ENCODE results near the gene STAMBP. TPM values are rescaled to one million over a fixed set of nuclear protein-coding genes. Genes with fewer than 3 reads are reported as not detected.
A peak's percentile ranks its signal among the peaks of the same experiment; 100 is the strongest.

The STAMBP gene
- total RNA-seq, 2 experiments from 2014 or later = 79.9 to 85.3 TPM

DNA sequence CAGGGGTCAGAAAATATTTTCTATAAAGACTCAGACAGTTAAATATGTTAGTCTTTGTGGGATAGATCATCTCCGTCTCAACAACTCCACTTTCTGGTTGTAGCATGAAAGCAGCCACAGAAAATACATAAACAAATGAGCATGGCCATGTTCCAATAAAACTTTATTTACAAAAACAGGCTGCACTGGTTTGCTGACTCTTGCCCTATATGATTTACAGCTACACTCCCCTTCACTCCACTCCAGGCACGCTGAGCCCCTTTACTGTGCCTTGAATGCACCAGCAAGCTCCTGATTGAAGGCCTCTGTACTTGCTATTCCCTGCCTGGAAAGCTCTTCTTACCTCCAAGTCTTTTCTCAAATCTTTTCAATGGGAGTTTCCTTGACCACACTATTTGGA is 5.8 kb upstream of the STAMBP start:
- intact Hi-C loops (cut with micrococcal nuclease) = loop anchor here (10.0 kb wide), 2 partner anchors 512 to 572 kb away; no protein-coding TSS in a partner anchor
- POLR2A ChIA-PET = no interaction called here
- Mint-ChIP-seq H3K4me1 (ENCODE audit: low read depth) (peaks cover 35% of the 10 kb centered on the region), H3K36me3 (no peaks in the 10 kb centered on the region), H3K27me3 (peaks cover 2% of the 10 kb centered on the region), H3K27ac (no peak overlapping the region), H3K4me3 (no peak overlapping the region), H3K9me3 (no peaks in the 10 kb centered on the region)
- no peak for DNase-seq
- CTCF ChIA-PET = interaction anchor here (0.6 to 5.6 kb wide), 11 partner anchors 11 to 568 kb away, joined by 3 to 100 read pairs (median 5); partner anchors contain the start of genes BOLA3 and MOB1A

DNA sequence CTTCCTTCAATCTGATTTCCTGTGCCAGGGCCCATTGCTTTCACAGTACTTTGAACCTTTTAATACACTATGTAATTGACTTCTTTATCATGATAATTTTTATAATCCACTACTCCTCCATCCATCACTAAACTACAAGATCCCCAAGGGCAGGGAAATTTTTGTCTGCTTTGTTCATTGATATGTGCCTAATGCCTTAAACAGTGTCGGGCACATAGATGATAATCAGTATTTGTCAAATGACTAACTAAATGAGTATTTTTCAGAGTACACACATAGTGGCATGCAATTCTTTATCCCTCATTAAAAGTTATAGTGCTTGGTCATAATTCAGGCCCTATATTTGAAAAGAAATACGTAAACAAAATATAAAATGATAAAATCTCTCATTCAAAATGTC is 5.3 kb upstream of the STAMBP start:
- DNase-seq = no peak
- H3K27ac Mint-ChIP-seq = no peak overlapping the region
- no peaks in the 10 kb centered on the region for H3K36me3 Mint-ChIP-seq
- intact Hi-C loops (cut with micrococcal nuclease) = loop anchor here (10.0 kb wide), 2 partner anchors 511 to 571 kb away; no protein-coding TSS in a partner anchor
- peaks cover 2% of the 10 kb centered on the region for H3K27me3 Mint-ChIP-seq
- CTCF ChIA-PET = interaction anchor here (0.8 to 5.6 kb wide), 40 partner anchors 8 to 629 kb away, joined by 3 to 100 read pairs (median 5); partner anchors contain the start of genes BOLA3 and TPRKB
- no peak overlapping the region for H3K4me3 Mint-ChIP-seq
- H3K9me3 Mint-ChIP-seq = no peaks in the 10 kb centered on the region
- POLR2A ChIA-PET = no interaction called here
- H3K4me1 Mint-ChIP-seq (ENCODE audit: low read depth) = peaks cover 35% of the 10 kb centered on the region

DNA sequence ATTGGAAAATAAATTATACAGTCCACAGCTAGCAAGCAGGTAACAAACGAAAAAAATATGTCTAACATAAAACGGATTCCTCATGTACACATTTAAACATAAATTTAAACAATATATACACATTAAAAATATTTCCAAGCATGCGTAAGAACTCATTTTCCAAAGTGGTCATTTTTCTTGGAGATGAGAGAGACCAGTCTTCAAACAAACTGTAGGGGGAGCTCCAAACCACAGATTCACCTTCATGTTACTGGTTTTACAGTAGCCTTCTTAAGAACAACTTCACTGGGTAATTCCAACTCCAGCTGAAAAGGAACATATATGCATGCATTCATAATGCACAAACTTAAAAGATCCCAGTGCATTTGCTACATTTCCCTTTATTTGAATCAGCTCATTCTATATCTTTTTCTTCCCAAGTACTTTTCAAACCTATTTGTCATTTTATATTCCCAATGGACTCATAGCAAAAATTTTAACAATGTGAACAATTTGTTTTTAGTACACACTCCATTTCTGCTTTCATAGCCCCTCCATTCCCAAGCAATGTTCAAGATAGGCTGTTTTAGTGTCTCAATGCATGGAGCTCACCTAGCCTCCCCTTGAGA is 4.7 kb upstream of the STAMBP start:
- Mint-ChIP-seq H3K4me1 (ENCODE audit: low read depth) (peaks cover 38% of the 10 kb centered on the region), H3K9me3 (no peaks in the 10 kb centered on the region), H3K4me3 (no peak overlapping the region), H3K27ac (no peak overlapping the region), H3K36me3 (peaks cover 2% of the 10 kb centered on the region), H3K27me3 (peaks cover 2% of the 10 kb centered on the region)
- ChIA-PET CTCF (interaction anchor here (0.6 to 5.6 kb wide), 50 partner anchors 8 to 629 kb away, joined by 3 to 100 read pairs (median 4); partner anchors contain the start of genes BOLA3, MOB1A and TPRKB), POLR2A (interaction anchor here (0.6 kb wide), 1 partner anchor 155 kb away, joined by 3 read pairs; no protein-coding TSS in a partner anchor)
- intact Hi-C loops (cut with micrococcal nuclease) = loop anchor here (10.0 kb wide), 2 partner anchors 511 to 571 kb away; no protein-coding TSS in a partner anchor
- DNase-seq = no peak

DNA sequence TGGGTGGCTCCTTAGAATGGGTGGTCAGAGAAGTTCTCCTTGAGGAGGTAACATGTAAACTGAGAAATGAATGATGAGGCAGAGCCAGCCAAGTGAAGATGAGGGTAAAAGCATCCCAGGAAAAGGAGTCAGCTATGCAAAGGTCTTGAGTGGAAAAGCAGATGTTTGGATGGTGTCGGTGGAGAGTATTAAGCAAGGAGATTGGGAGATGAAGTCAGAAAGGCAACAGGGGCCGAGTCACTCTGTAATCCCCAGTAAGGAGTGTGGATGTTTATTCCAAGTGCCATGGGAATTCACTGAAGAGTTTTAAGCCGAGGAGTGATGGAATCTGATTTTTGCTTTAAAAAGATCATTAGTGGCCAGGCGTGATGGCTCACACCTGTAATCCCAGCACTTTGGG is 3.4 kb upstream of the STAMBP start:
- intact Hi-C loops (cut with micrococcal nuclease) = loop anchor here (10.0 kb wide), 2 partner anchors 509 to 569 kb away; no protein-coding TSS in a partner anchor
- DNase-seq = no peak
- Mint-ChIP-seq H3K9me3 (no peaks in the 10 kb centered on the region), H3K27ac (no peak overlapping the region), H3K4me1 (ENCODE audit: low read depth) (peaks cover 48% of the 10 kb centered on the region), H3K36me3 (peaks cover 7% of the 10 kb centered on the region), H3K4me3 (no peak overlapping the region), H3K27me3 (peaks cover 2% of the 10 kb centered on the region)
- POLR2A ChIA-PET = interaction anchor here (0.6 kb wide), 1 partner anchor 307 kb away, joined by 3 read pairs; no protein-coding TSS in a partner anchor
- CTCF ChIA-PET = interaction anchor here (1.0 to 5.6 kb wide), 8 partner anchors 18 to 510 kb away, joined by 3 to 100 read pairs (median 10); partner anchors contain the start of gene BOLA3

DNA sequence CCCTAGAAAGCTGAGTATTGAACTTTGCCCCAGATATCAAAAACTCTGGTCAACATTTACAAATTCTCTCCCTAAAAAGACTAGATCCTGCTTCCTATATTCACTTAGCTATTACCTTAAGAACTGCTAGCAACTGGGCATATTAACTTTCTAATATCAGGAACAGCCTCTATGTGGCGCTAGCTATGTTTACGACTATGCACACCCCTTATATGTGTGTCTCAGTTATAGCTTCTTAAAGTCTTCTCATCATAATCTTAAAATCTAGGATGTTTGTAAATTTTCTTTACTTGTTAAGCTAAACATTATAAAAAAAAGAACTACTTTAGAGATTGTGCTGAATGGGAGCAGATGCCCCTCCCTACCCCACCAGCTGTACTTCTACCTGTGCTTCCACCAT is 1.7 kb upstream of the STAMBP start:
- no peaks in the 10 kb centered on the region for H3K9me3 Mint-ChIP-seq
- peak overlapping the region; percentile 91 for H3K27ac Mint-ChIP-seq
- ChIA-PET POLR2A (interaction anchor here (0.5 to 1.1 kb wide), 3 partner anchors 47 to 372 kb away, joined by 3 to 7 read pairs (median 6); partner anchors contain the start of gene BOLA3), CTCF (interaction anchor here (0.7 to 5.6 kb wide), 19 partner anchors 12 to 563 kb away, joined by 3 to 63 read pairs (median 4); partner anchors contain the start of genes BOLA3, DUSP11 and MOB1A)
- H3K36me3 Mint-ChIP-seq = peaks cover 12% of the 10 kb centered on the region
- no peak overlapping the region for H3K4me3 Mint-ChIP-seq
- no peaks in the 10 kb centered on the region for H3K27me3 Mint-ChIP-seq
- intact Hi-C loops (cut with micrococcal nuclease) = loop anchor here (10.0 kb wide), 2 partner anchors 508 to 568 kb away; no protein-coding TSS in a partner anchor
- no peak for DNase-seq
- H3K4me1 Mint-ChIP-seq (ENCODE audit: low read depth) = peaks cover 47% of the 10 kb centered on the region

DNA sequence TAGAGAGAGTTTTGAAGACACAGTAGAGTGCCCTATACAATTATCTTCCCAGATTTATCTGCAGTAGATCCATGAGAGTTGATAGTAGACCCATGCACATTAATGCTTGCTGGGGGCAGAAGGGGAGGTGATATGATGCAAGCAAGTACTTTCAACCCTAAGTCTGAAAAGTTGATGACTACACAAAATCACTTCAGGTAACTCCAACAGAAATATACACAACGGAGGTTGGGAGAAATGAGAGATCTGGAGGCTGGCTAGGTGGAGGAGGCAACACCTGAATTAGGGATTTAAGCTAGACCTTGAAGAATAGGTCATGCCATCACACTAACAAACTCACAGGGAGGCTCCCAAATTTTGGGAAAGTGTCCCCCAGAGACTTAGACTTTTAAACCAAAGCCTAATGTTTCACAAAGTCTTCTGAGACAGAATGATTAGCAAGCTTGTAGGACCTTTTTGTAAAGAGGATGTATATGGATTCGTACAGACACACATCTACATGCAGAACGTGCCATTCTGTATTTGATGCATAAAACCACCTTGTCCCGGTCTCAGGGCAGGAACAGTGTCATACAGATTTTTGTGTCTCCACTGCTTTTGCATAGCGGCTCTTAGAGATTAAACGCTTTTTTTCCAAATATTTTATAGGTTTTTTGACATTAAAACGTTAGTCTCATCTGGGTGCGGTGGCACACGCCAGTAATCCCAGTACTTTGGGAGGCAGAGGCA is 937 bp upstream of the STAMBP start:
- peaks cover 48% of the 10 kb centered on the region for H3K4me1 Mint-ChIP-seq (ENCODE audit: low read depth)
- POLR2A ChIA-PET = interaction anchor here (0.7 to 1.3 kb wide), 8 partner anchors 99 to 371 kb away, joined by 3 to 6 read pairs (median 3); partner anchors contain the start of genes BOLA3, DGUOK, MTHFD2 and TET3
- CTCF ChIA-PET = interaction anchor here (0.5 to 5.6 kb wide), 21 partner anchors 11 to 507 kb away, joined by 3 to 63 read pairs (median 5); partner anchors contain the start of genes BOLA3, DUSP11 and MOB1A

DNA sequence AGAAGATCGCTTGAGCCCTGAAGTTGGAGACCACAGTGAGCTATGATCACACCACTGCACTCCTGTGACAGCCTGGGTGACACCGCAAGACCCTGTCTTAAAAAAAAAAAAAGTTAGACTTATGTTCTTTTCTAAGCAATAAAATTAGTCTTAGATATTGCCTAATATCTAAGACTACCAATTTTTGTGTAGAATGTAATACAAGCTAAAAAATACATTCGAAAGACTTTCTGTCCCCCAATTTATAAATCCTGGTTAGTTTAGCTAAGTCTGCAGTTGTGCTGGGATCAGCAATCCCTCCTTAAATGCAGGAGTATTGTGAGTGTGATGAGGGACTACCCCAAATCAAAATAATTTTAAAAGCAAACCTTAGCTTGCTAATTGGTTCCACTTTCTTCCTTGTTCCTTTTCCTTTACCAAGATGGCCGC is 358 bp upstream of the STAMBP start:
- peak overlapping the region; percentile 96 for H3K4me3 Mint-ChIP-seq
- ChIA-PET POLR2A (interaction anchor here (0.7 to 1.3 kb wide), 8 partner anchors 37 to 370 kb away, joined by 3 to 7 read pairs (median 3); partner anchors contain the start of genes BOLA3, DGUOK, MTHFD2 and TET3), CTCF (interaction anchor here (0.5 to 3.0 kb wide), 12 partner anchors 11 to 350 kb away, joined by 3 to 63 read pairs (median 6); partner anchors contain the start of genes BOLA3 and MOB1A)
- peak overlapping the region; percentile 91 for H3K27ac Mint-ChIP-seq
- H3K4me1 Mint-ChIP-seq (ENCODE audit: low read depth) = peaks cover 49% of the 10 kb centered on the region
- H3K36me3 Mint-ChIP-seq = peaks cover 23% of the 10 kb centered on the region
- no peaks in the 10 kb centered on the region for H3K27me3 Mint-ChIP-seq
- no peaks in the 10 kb centered on the region for H3K9me3 Mint-ChIP-seq
- DNase-seq = no peak
- intact Hi-C loops (cut with micrococcal nuclease) = loop anchor here (1.0 to 10.0 kb wide), 5 partner anchors 68 to 630 kb away; partner anchors contain the start of genes MTHFD2 and WBP1

More for the DNA sequence above, 937 bp upstream of the STAMBP start:
- no peaks in the 10 kb centered on the region for H3K9me3 Mint-ChIP-seq
- H3K4me3 Mint-ChIP-seq = peak overlapping the region; percentile 96
- intact Hi-C loops (cut with micrococcal nuclease) = loop anchor here (1.0 to 10.0 kb wide), 5 partner anchors 69 to 630 kb away; partner anchors contain the start of genes MTHFD2 and WBP1
- H3K27me3 Mint-ChIP-seq = no peaks in the 10 kb centered on the region
- DNase-seq = no peak
- H3K27ac Mint-ChIP-seq = peak overlapping the region; percentile 91
- peaks cover 20% of the 10 kb centered on the region for H3K36me3 Mint-ChIP-seq

DNA sequence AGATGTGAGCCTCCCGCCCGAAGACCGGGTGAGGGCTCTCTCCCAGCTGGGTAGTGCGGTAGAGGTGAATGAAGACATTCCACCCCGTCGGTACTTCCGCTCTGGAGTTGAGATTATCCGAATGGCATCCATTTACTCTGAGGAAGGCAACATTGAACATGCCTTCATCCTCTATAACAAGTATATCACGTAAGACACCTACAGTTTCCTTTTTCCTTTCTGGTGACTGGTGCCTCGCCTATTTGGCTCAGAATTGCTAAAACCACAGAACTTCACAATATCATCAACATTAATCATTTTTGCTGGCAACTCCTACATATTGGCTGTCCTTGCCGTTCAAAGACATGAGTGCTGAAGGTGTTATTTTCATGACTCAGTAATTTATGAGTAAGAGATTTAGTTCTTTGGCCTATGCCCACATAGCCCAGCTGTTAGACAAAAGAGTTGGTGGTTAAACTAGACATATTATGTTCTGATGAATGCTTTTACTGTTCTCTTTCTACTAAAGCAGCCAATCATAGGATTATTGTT is 2.2 kb downstream of the STAMBP start:
- Mint-ChIP-seq H3K9me3 (no peaks in the 10 kb centered on the region), H3K27ac (peak overlapping the region; percentile 91)

DNA sequence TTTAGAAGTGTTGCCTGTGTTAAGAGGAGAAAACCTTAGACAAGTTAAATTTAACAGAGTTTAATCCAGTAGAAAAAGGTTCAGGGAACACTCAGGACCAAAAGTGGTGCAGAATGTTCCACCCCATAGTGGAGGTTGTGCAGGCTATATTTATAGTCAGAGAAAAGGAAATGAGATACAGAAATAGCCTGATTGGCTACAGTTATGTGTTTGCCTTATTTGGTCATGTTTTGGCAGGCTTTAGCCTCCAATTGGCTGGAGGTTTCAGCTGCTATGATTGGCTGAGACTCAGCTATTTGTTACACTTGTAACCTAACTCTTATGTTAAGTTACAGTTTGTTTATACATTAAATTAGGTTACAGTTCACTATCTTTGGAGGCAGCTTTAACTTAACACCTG is 4.2 kb downstream of the STAMBP start:
- intact Hi-C loops (cut with micrococcal nuclease) = no loop called here
- Mint-ChIP-seq H3K9me3 (no peaks in the 10 kb centered on the region), H3K27ac (peak overlapping the region; percentile 78), H3K4me1 (ENCODE audit: low read depth) (peaks cover 50% of the 10 kb centered on the region), H3K36me3 (peaks cover 41% of the 10 kb centered on the region), H3K4me3 (no peak overlapping the region), H3K27me3 (no peaks in the 10 kb centered on the region)
- no peak for DNase-seq
- POLR2A ChIA-PET = no interaction called here
- CTCF ChIA-PET = interaction anchor here (1.6 to 2.4 kb wide), 2 partner anchors 9 to 11 kb away, joined by 3 to 7 read pairs; no protein-coding TSS in a partner anchor

More for the DNA sequence above, 2.2 kb downstream of the STAMBP start:
- ChIA-PET CTCF (interaction anchor here (1.0 kb wide), 1 partner anchor 10 kb away, joined by 3 read pairs; no protein-coding TSS in a partner anchor), POLR2A (no interaction called here)
- Mint-ChIP-seq H3K27me3 (no peaks in the 10 kb centered on the region), H3K36me3 (peaks cover 38% of the 10 kb centered on the region), H3K4me3 (peak overlapping the region; percentile 96), H3K4me1 (ENCODE audit: low read depth) (peaks cover 53% of the 10 kb centered on the region)
- peak; percentile 60 for DNase-seq
- intact Hi-C loops (cut with micrococcal nuclease) = loop anchor here (1.0 to 2.0 kb wide), 8 partner anchors 10 to 156 kb away; partner anchors contain the start of gene DGUOK

DNA sequence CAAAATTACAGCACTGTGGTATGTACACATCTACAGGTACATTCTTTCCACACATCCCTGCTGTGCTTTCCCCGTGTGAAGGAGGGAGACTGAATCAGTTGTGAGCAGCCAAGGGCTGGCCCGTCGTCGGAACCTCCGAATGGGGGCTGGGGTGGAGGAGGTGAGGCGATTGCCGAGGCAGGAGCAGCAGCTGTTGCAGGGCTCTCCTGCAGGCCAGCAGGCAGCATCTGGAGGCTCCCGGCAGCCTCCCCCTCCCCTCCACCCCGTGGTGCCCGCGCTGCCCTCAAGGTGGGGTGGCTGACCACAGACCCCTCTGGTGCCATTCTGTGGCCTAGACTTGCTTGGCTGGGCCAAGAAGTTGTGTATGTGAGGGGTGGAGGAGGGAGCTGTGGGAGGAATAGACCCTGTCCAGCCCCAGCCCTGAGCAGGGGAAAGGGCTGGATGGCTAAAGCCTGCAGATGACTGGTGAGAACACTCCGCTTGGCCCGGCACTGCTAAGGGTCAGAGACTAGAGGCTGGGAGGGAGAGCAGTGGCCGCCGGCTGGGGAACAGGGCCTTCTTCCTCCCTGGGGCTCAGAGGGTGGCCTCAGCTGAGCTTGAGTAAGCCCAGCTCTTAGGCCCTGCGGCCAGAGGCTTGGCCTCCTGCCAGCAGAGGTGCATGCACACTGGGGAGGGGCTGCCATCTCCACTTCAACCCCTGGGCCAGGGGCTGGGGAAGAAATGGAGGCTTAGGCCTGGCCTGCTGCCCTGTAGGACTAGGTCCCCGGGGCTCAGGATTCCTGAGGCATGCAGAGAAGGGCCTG is 7.6 kb downstream of the STAMBP start:
- H3K27me3 Mint-ChIP-seq = no peaks in the 10 kb centered on the region
- H3K4me1 Mint-ChIP-seq (ENCODE audit: low read depth) = peaks cover 32% of the 10 kb centered on the region
- H3K27ac Mint-ChIP-seq = no peak overlapping the region
- peaks cover 39% of the 10 kb centered on the region for H3K36me3 Mint-ChIP-seq
- no peak overlapping the region for H3K4me3 Mint-ChIP-seq
- POLR2A ChIA-PET = no interaction called here
- H3K9me3 Mint-ChIP-seq = no peaks in the 10 kb centered on the region
- CTCF ChIA-PET = no interaction called here
- intact Hi-C loops (cut with micrococcal nuclease) = no loop called here
- DNase-seq = no peak

All from activated CD4-positive, alpha-beta memory T cell treated with anti-CD3 and anti-CD28 coated beads for 36 hours (primary cell).